Esophagus muscularis mucosa (tissue), 4 donors: ENCODE data around the gene ZNF641.

Source experiments
- CTCF ChIP-seq, 3 experiments: fragments of 200-600 bp in 2 of 3; fragments of 450-650 bp in 1 of 3; sonication (generic) in 2 of 3; IDR thresholded peaks; one replicate each; pipeline ENCODE4 v1.5.1; 2017 to 2019; ENCODE audit warnings: antibody characterized with exemption in 3 of 3, mild to moderate bottlenecking in 2 of 3, moderate library complexity in 1 of 3
- EP300 ChIP-seq: sonication (generic); formaldehyde crosslinking; IDR thresholded peaks from one replicate; pipeline ENCODE4 v1.6.1; 2017; ENCODE audit warnings: antibody characterized with exemption
- POLR2A ChIP-seq: fragments of 450-650 bp; IDR thresholded peaks from one replicate; pipeline ENCODE4 v1.6.1; 2017; ENCODE audit warnings: antibody characterized with exemption, moderate library complexity, mild to moderate bottlenecking, low read depth
- POLR2AphosphoS5 ChIP-seq, 2 donors: sonication (generic); formaldehyde crosslinking; IDR thresholded peaks; one replicate each; pipeline ENCODE4 v1.6.1; 2017; ENCODE audit warnings: antibody characterized with exemption in 2 of 2

- TF ChIP-seq CTCF (IDR thresholded peaks at IDR 0.05) (no peak), POLR2A (no peak), POLR2AphosphoS5 (IDR thresholded peaks at IDR 0.05) (no peak), EP300 (no peak)
These were observed 29.1 kb upstream of the ZNF641 start for GRCh38 chr12:48379794-48380193.
